AG08395 (cell line): ENCODE results near the gene ZNF420.
"Not testable (repeated sequence)": the region's sequence is repeated elsewhere in the genome, so short reads cannot be mapped to it uniquely, and the experiment has no call there.

ENCODE experiments used
- DNase-seq: peaks from one replicate; pipeline ENCODE4 v3.0.0; 2012; ENCODE audit warnings: mixed read lengths, low spot score

The ZNF420 gene

DNA sequence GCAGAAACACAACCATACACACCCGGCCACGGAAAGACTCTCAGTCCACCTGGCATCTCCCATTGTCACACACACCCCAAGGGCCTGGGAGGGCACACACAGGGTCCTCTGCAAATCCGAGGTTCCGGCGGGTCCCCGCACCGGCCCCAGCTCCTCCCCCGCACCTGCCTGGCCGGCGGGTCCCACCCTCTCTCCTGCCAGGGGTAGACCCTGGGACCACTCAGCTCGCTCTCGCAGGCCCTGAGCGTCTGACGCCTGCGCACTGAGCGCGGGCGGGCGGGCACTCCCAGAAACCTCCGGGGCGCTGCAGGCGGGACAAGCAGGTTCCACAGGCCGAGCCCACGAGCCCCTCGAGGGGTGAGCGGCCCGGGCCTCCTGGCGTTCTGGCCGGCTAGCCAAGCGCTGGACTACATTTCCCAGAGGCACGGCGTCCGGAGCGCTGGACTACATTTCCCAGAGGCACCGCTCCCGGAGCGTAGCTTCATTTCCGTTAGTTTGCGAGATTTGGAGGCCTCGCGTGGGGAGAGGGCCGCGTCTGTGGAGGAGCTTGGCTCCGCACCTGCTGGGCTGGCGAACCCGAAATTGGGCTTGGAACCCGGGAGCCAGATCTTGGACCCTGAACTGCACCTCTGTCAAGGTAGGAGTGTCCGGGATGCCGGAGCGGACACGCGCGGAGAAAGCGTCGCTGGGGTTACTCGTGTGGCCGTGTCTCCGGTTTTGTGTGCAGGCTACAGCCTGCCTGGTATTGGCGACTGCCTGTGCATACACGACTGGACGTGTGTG is at the start of gene ZNF420:
TSS of gene ZNF420 (plus strand) at position 500 of the 783 bp plus-strand sequence. CDS start 10,686 bp downstream, outside the sequence.
- peak; percentile 92 for DNase-seq

DNA sequence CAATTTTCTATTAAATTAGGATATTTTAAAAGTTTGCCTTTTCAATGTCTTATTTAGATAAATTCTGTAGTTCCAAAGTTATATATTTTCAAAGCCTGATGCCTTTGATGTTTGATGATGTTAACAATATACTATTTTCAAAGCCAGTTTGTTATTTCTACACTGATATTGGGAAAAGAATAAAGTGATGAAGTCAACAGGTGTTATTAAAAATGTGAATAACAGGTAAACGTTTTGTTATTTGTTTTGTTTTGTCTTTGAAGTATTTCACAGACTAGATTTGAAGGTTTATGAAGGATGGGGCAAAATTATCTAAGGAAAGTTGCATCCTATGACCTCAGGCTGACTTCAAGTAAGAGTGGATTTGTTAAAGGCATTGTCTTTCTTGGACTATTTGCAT is 33.1 kb upstream of the ZNF420 start:
- no peak for DNase-seq

DNA sequence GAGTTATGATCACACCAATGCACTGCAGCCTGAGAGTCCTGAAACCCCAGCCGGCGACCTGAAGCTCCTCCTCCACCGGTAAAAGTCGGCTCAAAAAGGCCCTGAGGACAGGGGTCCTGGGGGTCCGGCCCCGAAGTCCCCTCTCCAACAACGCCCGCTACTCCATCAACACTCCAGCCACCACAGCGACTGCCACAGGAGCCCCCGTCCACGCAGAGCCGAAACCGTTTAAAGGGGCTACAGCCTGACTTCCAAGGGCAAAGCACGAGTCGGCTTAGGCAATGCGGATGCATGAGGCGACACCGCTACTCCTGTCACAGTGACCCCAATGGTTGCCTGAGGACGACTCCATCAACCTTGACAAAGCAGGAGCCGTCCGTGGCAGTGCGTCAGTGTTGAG is 22.9 kb upstream of the ZNF420 start:
- DNase-seq: no peak

DNA sequence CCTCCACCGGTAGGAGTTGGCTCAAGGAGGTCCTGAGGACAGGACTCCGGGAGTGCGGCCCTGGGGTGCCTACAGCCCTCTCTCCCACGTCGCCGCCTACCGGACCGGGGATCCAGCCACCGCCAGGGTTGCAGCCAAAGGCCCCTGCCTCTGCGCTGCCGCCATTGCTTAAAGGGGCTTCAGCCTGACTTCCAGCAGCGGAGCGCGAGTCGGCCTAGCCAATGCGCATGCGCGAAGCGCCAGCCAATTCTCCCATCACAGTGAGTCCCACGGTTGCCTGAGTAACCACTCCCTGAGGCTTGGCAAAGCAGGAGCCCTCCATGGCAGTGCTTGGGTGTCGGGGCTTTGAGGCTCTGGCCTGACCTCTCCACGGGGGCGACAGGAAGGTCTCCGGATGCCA is 21.5 kb upstream of the ZNF420 start:
- DNase-seq: no peak

DNA sequence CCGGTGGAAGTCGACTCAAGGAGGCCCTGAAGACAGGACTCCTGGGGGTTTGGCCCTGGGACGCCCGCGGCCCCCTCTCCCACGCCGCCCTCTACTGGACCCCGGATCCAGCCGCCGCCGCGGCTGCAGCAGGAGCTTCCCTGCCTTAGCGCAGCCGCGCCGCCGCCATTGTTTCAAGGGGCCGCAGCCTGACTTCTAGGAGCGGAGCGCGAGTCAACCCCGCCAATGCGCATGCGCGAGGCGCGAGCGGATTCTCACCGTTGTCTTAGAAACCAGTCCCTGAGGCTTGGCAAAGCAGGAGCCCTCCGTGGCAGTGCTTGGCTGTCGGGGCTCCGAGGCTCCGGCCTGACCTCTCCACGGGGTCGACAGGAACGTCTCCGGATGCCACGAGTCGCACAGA is 19.1 kb upstream of the ZNF420 start:
- no peak for DNase-seq

DNA sequence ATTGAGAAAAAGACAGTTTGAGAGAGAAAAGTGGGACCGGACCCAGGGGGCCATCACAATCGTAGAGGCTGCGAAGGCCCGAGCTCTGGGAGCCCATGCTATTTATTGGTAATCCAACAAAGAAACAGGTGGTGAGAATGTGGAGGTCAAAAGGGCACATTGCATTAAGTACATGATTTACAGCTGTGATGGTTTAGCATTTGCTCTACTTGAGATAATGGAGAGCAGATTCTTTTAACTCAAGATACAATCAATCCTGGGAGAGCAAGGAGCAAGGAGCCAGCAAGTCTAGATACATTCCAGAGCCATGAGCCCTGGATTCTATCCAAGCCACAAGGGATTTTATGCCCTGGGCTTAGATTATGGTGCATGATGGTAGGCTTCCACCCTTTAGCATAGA is 13.3 kb upstream of the ZNF420 start:
- DNase-seq: not testable (repeated sequence)

DNA sequence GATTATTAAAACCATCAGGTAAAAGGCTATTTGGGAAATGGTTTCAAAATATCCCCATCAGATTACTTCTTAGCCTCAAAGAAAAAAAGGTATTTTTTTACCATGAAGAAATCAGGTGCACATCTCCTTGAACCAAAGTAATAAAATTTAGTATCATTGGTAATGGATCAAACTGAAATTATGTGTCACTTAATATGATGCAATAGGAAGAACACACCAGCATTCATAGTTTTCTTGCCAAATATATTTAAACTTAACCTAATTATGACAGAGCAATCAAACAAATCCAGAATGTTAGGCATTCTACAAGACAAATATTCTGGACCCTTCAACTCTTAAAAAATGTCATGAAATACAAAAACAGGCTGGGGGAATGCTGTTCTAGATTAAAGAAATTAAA is 4.1 kb upstream of the ZNF420 start:
- DNase-seq: no peak

DNA sequence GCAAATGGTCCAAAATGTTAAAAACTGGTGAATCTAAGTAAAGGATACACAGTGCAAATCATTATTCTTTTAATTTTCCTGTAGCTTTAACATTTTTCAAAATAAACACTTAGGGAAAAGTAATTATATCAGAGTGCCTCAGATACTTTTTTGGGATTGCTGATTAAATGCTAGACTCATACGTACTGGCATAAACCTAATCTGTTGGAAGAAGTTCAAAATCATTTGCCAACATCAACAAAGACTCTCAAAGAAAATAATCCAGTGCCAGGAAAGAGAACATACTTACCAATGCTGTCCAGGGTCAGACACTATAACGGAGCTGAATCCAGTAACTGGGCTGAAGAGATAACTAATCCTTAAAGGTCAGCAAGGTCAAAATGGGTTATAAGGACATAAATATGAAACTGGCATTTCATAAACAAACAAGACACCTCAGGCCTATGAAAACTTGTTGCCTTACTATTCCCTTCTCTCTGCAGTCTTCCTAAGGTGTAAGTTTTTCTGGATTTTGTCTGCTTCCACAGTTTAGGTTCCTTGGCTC is 3.3 kb upstream of the ZNF420 start:
- no peak for DNase-seq

DNA sequence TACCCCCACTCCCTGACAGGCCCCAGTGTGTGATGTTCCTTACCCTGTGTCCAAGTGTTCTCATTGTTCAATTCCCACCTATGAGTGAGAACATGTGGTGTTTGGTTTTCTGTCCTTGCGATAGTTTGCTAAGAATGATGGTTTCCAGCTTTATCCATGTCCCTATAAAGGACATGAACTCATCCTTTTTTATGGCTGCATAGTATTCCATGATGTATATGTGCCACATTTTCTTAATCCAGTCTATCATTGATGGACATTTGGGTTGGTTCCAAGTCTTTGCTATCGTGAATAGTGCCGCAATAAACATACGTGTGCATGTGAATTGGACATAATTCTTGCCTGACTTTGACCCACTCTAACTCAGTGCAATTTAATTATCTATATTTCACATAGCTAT is 1.7 kb upstream of the ZNF420 start:
- not testable (repeated sequence) for DNase-seq

DNA sequence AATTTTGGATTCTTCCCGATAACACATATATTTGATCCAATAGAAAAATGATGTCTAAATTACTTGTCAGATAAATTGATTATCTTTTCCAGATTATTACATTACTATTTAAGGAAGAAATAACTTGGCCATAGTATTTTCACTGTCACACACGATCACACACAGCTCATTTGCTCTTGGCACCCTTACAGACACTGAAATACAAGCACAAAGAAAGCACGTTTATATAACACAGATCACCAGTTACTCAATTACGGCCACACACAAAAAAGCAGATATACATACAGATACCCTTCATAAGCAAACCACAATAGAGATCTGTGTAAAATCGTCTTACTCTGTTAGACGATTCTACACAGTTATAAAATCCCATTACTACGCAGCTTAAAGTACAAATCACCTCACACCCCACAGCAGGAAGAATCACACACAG is 716 bp upstream of the ZNF420 start:
- DNase-seq: no peak

DNA sequence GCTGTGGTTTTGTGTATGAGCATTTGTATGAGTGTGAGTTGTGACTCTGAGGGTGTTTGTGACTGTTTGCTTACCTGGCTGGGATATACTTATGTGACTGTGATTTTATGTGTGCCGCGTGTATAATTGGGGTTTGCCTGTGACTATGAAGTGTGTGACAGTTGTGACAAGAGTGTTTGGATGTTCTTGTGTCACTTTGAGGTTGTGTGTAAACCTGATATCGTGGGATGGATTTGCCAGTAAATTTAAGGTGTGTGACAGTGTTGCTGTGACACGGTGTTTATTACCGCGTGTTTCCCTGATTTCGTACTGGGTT is 442 bp downstream of the ZNF420 start:
- no peak for DNase-seq

DNA sequence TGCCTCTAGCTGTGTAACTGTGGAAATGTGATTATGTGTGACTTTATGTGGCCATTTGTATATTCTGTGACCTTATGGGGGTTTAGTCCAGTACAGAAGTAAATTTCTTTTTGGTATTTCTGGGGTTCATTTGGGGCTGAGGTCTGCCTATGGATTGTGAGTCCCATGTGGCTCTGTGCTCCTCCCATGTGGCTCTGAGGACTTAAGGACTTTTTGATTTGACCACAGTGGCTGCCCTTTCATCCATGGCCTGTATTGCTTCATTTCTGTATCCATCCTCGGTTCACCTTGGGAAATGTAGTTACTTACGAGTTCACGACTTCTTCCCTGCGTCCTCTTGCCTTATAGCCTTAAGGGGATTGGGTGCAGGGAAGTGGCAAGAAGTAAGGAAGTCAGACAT is 1.0 kb downstream of the ZNF420 start:
- no peak for DNase-seq

DNA sequence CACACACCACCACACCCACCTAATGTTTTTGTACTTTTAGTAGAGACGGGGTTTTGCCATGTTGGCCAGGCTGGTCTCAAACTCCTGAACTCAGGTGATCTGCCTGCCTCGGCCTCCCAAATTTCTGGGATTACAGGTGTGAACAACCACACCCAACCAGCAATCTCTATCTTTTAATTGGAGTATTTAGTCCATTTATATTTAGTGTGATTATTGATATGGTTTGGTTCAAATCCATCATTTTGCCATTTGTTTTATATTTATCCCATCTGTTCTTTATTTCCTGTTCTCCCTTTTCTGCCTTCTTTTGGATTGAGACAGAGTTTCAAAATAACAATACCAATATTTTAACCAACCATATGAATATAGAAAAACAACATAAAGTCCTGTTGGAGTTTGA is 4.1 kb downstream of the ZNF420 start:
- no peak for DNase-seq

DNA sequence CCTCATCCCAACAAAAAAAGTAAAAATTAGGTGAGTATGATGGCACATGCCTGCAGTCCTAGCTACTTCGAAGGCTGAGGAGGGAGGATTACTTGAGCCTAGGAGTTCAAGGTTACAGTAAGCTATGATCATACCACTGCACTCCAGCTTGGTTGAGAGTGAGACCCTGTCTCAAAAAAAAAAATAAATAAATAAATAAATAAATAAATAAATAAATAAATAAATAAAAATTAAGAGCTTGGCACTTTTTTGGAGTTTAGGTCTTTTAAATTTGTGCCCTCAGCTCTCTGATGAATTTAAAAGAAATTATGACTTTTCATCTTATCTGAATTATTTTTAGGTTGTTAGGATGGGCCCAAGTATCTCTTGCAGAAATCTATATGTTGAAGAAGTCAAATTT is 8.9 kb downstream of the ZNF420 start:
- DNase-seq: no peak

DNA sequence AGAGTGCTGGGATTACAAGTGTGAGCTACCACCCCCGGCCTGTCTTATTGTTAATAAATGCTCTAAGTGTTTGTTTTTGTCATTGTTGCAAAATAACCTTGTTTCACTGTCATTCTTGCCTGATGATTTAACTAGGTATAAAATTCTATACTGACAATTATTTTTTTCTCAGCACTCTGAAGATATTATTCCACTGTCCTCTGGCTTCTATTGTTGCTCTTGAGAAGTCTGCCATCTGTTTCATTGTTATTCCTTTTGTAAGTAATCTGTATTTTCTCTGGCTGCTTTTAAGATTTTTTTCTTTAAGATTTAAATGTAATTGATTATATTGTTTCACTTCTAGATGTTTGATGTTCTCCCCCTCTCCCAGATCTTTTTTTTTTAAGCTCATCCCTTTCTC is 17.6 kb downstream of the ZNF420 start:
- DNase-seq: no peak

DNA sequence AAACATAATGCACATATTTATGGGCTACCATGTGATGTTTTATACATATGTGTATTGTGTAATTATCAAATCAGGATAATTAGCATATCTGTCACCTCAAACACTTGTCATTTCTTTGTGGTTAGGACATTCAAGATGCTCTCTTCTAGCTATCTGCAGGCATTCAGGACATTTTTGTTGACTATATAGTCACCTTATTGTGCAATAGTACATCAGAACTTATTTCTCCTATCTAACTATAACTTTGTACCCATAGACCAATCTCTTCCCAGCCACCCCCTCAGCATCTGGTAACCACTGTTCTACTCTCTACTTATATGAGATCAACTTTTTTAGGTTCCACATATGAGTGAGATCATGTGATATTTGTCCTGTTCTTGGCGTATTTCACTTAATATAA is 20.3 kb downstream of the ZNF420 start:
- no peak for DNase-seq

DNA sequence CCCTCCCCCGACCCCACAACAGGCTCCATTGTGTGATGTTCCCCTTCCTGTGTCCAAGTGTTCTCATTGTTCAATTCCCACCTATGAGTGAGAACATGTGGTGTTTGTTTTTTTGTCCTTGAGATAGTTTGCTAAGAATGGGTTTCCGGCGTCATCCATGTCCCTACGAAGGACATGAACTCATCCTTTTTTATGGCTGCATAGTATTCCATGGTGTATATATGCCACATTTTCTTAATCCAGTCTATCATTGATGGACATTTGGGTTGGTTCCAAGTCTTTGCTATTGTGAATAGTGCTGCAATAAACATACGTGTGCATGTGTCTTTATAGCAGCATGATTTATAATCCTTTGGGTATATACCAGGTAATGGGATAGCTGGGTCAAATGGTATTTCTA is 25.9 kb downstream of the ZNF420 start:
- not testable (repeated sequence) for DNase-seq

DNA sequence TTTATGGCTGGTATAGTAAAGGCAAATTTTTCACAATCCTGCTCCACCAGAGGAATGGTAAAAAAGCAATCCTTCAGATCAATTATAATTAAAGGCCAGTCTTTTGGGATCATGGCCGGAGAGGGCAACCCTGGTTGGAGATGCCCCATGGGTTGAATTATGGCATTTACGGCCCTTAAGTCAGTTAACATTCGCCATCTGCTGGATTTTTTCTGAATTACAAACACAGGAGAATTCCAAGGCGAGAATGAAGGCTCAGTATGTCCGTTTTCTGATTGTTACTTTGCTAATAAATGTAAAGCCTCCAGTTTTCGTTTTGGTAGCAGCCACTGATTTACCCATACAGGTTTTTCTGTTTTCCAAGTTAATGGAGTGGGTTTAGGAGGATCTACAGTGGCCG is 33.5 kb downstream of the ZNF420 start:
- DNase-seq: not testable (repeated sequence)

DNA sequence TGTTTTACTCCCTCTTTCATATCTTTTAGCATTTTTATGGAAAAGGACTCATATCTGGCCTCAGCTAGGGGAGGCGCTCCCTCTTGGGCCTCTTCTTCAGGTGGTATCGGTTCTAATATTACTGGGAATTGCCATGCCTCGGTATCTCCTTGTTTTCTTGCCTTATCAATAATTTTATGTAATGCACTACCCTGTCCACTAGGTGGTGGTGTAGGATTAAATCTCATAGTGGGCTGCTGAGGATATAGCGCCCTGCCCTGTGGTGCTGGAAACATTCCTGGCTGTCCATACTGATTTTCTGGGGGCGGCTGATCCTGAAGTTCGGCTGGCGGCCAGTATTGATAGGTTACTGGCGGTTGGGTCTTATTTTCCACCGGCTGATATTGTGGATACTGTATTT is 35.8 kb downstream of the ZNF420 start:
- DNase-seq: no peak

DNA sequence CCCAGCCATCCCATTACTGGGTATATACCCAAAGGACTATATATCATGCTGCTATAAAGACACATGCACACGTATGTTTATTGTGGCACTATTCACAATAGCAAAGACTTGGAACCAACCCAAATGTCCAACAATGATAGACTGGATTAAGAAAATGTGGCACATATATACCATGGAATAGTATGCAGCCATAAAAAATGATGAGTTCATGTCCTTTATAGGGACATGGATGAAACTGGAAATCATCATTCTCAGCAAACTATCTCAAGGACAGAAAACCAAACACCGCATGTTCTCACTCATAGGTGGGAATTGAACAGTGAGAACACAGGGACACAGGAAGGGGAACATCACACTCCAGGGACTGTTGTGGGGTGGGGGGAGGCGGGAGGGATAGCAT is 43.9 kb downstream of the ZNF420 start:
- DNase-seq: not testable (repeated sequence)

DNA sequence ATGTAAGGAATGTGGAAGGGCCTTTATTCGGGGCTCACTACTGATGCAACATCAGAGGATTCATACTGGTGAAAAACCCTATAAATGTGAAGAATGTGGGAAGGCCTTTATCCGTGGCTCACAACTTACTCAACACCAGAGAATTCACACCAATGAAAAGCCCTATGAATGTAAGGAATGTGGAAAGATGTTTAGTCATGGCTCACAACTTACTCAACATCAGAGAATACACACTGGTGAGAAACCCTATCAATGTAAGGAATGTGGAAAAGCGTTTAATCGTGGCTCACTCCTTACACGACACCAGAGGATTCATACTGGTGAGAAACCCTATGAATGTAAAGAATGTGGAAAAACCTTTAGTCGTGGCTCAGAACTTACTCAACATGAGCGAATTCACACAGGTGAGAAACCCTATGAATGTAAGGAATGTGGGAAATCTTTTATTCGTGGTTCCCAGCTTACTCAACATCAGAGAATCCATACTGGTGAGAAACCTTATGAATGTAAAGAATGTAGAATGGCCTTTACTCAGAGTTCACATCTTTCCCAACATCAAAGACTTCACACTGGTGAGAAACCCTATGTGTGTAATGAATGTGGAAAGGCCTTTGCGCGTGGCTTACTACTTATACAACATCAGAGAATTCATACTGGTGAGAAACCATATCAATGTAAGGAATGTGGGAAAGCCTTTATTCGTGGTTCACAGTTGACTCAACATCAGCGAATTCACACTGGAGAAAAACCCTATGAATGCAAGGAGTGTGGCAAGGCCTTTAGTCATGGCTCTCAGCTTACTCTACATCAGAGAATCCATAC is 50.0 kb downstream of the ZNF420 start:
- DNase-seq: no peak

DNA sequence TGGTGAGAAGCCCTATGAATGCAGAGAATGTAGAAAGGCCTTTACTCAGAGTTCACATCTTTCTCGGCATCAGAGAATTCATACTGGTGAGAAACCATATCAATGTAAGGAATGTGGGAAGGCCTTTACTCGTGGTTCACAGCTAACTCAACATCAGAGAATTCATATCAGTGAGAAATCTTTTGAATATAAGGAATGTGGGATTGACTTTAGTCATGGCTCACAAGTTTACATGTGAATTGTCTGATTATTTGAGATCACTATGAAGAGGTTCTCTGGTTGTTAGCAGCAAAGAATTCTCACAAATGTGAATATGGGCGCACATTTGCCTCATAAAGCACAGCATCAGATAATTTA is 50.6 kb downstream of the ZNF420 start:
- DNase-seq: no peak

DNA sequence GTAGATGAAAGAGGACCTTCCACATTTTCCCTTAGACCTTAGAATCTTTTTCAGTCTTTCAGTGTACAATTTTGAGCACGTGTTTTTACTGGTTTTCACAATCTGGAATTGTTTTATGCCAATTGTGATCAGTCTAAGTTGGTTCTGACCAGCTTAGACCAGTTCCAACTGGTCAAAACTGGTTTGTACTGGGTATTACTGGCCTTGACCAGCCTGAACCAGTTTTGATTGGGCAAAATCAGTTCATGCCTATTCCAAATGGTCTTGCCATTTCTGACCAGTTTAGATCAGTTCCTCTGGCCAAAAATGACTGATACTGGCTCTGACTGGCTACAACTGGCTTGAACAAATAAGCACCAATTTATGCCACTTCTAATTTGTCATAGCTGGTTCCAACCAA is 57.9 kb downstream of the ZNF420 start:
- DNase-seq: no peak
